ENCODE measurements around the gene DUSP16.
"Not testable (repeated sequence)": the region's sequence is repeated elsewhere in the genome, so short reads cannot be mapped to it uniquely, and the experiment has no call there.

The DUSP16 gene

DNA sequence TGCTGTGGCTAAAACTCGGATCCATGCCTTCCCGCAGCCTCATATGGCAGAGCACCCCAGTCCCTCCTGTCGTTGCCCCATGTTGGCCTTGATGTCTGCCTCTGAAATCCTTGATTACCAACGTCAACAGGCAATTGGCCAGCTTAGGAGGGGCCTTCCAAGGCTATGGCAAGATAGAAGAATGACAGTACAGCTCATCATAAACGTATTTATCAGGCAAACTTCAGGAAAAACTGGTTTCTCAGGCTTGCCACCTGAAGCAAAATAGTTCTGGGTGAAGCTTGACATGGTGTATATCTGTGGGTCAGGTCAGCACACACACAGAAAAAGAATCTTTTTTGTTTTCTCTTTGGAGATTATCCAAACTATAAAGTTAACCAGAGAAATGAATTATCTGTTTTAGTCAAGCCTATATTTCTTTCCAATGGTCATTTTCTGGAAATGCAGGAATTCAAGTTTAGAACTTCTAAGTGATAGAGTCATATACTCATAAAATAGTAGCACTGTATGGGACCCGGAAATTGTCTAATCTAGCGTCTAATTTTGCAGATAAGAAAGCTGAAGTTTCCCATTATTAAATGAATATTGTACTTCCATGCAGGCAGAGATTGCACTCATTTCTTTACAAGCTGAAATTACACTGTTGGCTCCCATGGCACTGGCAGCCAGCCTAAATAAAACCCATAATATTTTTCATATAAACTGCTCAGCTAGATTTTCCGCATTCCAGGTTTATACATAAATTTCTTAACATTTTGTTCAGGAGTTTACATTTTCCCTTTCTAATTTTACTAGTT is 24.4 kb upstream of the DUSP16 start:
- intact Hi-C loops (cut with DNase I) = no loop called here
- no peak for DNase-seq

DNA sequence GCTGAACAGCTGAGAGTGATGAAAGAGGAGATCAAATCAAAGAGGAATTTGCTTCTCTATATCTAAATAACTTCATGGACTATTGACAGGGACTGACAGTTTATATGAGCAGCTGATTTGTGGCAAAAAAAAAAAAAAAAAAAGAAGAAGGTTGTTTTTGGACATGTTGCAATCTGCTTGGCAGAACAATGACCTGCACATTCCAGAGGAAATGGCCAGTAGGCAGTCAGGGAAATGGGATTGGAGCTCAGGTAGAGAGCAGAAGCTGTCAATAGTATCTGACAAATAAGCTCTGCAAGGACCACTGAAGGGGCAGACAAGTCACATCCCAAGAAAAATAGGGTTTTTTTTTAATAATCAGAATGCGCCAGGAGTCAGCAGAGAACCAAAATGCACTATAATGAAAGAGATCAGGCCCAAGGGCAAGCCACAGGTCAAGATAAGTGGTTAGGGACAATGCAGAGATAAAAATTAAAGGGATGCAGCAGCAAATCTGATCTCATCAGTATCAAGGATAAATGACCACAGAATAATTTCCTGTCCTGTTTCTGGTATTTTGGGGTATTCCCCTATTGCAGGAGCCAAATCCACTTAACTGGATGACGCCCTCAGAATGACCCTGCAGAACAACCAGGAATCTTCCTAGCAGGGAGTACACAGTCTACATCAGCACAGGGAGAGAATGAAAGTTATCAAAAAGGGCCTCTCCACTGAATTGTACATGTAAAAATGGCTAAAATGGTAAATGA is 22.6 kb upstream of the DUSP16 start:
- intact Hi-C loops (cut with DNase I) = no loop called here
- DNase-seq = no peak

DNA sequence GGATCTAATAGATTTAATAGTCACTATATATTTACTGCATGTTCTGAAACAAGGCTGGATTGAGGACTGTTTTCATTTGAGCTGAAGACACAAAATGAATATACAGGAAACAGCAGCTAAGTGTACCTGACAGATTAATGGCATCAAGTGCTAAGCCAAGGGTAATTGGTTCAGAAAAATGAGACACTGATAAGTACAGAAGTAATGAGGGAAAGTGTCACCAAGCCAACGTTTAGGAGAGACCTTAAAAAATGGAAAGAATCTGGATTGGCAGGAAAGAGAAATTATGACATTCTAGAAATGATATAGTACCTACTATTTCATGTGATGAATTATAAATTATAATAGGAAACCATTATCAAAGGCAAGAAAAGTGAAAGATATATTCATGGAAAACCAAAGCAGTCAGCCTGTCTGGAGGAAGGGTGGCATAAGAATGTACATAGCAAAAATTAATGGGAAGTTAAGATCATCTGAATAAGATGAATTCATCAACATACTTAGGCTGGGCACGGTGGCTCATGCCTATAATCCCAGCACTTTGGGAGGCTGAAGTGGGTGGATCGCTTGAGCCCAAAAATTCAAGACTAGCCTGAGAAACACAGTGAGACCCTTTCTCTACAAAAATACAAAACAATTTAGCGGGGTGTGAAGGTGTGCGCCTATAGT is 21.0 kb upstream of the DUSP16 start:
- DNase-seq = no peak
- intact Hi-C loops (cut with DNase I) = no loop called here

DNA sequence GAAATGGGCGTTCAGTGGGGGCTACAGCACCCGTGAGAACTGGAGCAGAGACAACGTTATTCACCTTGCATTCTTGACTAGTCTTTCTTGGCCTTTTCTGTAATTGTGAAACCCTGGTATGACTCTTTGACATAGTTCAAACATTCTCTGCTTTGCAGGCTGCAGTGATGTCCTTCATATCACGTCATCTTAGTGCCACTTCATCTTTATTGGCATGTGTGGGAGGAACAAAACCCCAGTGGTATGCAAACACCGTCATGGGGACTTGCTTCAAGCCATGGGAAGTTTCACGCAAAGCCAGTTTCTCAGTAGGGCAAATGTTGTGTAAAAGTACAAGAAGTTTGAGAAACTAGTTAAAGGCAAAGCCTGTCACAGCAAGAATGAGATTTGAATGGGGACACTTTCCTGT is 20.2 kb upstream of the DUSP16 start:
- DNase-seq = no peak
- intact Hi-C loops (cut with DNase I) = no loop called here

DNA sequence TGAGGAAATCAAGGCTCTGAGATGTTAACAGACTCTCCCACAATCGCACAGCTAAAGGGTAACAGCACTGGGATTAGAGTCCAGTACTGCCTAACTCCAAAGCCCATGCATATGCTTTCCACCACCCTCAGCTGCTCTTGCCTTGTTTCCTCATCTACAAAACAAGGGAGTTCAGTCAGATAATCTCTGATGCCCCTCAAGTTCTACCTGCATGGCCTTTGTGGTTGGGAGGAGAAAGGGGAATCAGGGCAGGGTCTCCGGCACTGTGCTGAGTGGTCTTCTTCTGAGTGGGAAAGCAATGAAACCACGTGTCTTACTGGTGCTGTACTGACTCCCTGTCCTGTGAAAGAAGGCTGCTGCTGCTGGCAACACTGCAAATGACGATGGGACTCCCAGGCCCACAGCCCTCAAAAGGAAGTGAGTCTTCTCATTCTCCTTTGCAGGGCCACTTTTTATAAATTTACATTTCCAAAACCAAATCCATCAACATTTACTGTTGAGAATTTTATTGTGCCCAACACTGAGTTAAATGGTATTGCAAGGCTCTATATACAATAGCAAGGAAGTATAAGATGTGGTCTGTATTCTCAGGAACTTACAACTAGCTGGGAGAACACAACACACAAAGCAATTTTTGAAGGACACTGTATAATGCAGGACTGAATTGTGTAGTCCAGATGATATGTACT is 19.7 kb upstream of the DUSP16 start:
- no peak for DNase-seq
- intact Hi-C loops (cut with DNase I) = no loop called here

DNA sequence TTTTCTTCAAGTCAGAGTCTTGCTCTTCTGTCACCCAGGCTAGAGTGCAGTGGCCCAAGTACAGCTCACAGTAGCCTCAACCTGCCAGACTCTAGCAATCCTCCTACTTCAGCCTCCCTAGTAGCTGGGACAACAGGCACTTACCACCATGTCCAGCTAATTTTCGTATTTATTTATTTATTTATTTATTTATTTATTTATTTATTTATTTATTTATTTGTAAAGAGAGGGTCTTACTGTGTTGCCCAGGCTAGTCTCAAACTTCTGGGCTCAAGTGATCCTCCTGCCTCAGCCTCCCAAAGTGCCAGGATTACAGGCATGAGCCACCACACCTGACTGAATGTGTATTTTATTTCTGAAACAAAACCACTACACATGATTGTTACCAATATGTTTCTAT is 18.1 kb upstream of the DUSP16 start:
- intact Hi-C loops (cut with DNase I); DNase-seq: not testable (repeated sequence)

DNA sequence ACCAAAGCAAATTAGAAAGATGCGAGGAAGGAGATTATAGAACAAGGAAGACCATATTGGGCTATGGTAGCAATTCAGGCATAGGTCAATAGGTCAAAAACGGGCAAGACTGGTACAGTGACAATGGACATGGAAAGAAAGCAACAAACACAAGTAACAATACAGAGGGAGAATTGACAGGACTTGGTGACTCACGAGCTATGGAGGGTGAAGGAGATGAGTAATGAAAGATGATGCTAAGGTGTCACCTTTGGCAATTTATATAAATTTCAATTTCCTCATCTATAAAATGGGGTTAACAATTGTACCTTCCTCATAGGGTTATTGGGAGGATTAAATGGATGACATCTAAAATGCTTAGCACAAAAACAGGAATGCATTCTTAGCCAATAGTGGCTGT is 15.1 kb upstream of the DUSP16 start:
- intact Hi-C loops (cut with DNase I) = no loop called here
- no peak for DNase-seq

DNA sequence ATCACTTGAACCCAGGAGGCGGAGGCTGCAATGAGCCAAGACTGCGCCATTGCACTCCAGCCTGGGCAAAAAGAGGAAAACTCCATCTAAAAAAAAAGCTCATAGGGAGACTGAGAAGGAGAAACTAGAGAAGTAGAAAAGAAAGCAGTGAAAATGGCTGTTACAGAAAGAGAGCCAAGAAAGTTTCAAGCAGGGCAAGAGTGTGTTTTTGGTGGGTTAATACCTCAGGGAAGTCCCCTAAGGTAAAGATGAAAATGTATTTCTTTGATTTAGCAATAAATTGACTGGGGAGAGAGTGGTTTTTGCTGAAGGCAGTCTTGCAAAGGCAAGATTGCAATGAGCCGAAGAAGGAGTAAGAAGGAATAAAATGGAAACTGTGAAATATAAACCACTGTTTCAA is 10.0 kb upstream of the DUSP16 start:
- no peak for DNase-seq
- intact Hi-C loops (cut with DNase I) = no loop called here

DNA sequence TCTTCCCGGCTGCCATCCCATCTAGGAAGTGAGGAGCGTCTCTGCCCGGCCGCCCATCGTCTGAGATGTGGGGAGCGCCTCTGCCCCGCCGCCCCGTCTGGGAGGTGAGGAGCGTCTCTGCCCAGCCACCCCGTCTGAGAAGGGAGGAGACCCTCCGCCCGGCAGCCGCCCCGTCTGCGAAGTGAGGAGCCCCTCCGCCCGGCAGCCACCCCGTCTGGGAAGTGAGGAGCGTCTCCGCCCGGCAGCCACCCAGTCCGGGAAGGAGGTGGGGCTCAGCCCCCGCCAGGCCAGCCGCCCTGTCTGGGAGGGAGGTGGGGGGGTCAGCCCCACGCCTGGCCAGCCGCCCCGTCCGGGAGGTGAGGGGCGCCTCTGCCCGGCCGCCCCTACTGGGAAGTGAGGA is 3.3 kb upstream of the DUSP16 start:
- DNase-seq; intact Hi-C loops (cut with DNase I): not testable (repeated sequence)

DNA sequence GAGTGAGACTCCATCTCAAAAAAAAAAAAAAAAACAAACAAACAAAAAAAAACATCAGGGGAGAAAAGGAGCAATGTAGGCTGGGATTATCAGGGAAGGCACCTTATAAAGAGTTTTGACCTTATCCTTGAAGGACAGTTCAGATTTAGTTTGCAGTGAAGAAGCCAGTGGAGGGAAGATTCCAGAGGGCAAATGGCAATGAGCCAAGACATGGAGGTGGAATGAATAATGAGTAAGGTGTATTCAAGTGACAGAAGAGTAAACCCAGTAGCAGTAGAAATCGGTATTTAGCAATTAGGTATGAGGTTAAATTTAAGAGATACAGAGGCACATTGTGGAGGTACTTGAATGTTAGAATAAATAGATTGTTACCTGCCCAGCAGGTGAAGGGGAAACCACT is 2.2 kb upstream of the DUSP16 start:
- DNase-seq = no peak
- intact Hi-C loops (cut with DNase I) = loop anchor here (5.0 kb wide), 5 partner anchors 43 to 152 kb away; partner anchors contain the start of genes CDKN1B, CREBL2 and GPR19

DNA sequence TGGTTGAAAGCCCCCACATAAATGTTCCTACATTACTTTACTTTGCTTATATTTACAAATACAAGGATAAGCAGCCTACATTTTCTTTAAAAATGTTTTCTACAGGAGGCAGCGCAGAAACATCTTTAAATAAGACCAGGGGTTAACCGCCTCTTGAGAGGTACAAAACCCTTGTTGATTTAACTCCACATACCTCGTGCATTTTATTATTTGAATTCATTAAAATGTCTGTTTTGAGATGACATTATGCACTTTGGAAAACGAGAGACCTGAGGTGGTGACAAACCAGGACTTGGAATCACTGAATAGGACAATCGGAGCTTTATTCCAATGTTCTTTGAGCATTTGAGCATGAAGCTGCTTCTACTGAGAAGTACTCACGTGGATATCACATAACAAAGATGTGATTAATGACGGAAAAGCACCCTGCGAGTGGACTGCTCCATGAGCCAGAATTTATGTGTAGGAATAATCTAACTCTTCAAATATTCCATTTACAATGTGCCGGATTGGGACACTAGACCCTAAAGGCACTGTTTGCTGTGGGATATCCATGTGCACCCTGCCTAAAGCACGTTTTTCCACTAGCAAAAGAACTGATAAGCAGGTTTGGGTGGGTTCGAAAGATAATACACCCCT is 746 bp upstream of the DUSP16 start:
- intact Hi-C loops (cut with DNase I) = loop anchor here (2.0 to 5.0 kb wide), 6 partner anchors 41 to 187 kb away; partner anchors contain the start of genes CDKN1B, CREBL2 and GPR19
- DNase-seq = peak in 3 of 42 donors; percentile 28 to 51 (median 32)

DNA sequence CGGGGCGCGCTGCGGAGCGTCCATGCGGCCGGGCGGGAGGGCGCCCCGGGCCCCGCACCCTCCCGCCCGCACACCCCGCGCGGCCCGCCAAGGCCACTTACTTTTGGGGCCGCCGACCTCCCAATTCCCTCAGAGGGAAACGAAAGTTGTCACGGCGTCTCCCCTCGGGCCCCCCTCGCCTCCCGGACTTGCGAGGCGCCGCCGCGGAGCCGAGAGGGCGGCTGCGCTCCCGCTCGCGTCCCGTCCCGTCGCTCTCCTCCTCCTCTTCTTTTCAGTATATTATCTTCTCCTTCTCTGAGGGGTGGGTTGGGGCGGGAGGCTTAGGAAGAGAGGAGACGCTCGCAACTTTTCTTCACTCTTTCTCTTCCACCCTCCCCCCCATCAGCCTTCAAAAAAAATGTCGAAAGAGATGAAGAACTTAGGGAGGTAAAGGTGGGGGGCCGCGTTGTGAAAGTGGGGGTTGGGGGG is 613 bp downstream of the DUSP16 start:
- intact Hi-C loops (cut with DNase I) = loop anchor here (2.0 to 5.0 kb wide), 6 partner anchors 40 to 185 kb away; partner anchors contain the start of genes CDKN1B, CREBL2 and GPR19
- DNase-seq = peak in 33 of 42 donors; percentile 12 to 71 (median 36)

DNA sequence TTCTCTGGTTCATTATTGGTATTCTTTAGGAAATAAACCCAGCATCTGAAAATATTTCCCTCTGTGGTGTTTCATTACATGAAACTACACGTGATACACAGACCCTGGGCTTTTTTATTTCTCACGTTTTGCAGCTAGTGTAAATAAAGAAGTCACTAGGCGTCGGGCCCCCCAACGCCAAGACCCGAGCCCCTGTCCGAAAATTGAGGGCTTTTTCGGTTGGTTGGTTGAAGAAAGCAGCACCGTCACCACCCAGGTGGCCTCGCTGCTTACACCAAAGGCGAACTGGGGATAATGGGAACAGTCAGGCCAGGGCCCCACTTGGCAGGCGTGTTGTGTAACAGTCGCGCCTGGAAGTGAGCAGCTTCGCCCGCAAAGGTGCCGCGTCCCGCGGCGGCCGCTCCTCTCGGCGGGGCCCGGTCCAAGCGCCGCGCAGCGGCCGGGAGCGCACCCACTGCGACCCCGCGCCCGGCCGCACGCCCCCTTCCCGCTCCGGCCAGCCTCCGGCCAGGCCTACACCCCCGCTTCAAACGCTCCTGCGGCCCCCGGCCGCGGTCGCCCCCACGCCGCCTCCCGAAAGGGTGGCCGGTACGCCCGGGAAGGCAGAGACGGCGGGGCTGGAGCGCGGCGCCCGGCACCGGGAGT is 1.2 kb downstream of the DUSP16 start:
- DNase-seq = peak; percentile 39 to 84 (median 68)
- intact Hi-C loops (cut with DNase I) = loop anchor here (2.0 to 5.0 kb wide), 6 partner anchors 39 to 185 kb away; partner anchors contain the start of genes CDKN1B, CREBL2 and GPR19

DNA sequence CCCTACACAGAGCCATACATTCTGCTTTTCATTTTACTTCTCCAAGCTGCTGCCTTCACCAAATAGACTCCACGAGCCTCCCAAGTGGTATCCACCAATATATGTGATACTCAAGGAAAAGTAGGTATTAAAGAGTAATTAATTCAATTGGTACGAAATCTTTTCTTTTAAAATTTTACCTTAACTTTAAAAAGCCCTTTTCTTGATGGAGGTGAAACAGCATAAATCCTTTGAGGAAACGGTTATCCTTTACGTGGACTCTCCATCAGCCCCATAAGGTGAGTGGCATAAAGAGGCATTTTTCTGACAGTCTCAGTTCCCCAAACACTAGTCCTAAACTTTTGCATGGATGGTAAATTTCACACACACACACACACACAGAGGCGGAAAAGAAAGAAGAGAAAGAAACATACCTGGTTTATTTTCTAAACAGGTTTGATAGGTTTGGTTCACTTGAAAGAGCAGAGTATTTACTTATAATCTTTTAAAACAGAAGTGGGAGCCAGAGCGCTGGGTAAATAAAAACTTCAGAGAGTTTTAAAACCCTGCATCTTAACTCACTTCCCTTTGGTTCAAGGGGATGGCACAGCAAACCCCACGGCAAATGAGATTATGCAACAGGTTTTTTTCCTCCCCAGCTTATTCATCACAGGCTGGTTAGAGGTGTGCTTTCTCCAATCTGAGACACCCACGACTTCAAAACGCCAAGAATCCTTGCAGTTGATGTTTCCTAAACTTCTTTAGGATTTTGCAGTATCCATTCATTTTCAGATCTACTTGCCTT is 1.9 kb downstream of the DUSP16 start:
- DNase-seq = peak in 26 of 42 donors; percentile 10 to 80 (median 40)
- intact Hi-C loops (cut with DNase I) = loop anchor here (5.0 kb wide), 5 partner anchors 38 to 157 kb away; partner anchors contain the start of genes CDKN1B, CREBL2 and GPR19

DNA sequence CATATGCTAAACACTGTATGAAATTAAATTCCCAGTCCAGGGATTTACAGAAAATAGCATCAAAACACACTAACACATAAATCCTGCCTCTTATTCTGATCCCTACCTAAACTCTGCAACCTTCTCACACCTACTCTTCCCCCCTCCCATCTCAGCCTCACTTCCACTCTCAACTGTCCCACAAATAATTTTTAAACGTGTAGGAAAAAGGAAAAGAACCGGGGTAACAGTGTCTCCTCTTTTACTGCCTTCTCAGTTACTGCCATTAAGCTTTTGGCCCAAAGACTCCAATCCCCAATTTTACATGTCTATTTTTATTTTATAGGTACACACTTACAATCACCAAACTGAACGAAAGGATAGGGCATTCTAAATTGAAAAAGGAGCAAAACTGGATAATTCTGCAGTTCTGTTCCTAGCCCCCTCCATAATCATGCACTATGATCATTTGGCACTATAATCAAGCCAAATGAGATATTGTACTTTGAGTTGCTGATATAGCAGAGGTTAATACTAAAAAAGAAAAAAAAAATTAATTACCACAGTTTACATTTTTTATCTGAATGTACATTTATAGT is 2.9 kb downstream of the DUSP16 start:
- no peak for DNase-seq
- intact Hi-C loops (cut with DNase I) = loop anchor here (5.0 kb wide), 5 partner anchors 38 to 157 kb away; partner anchors contain the start of genes CDKN1B, CREBL2 and GPR19

DNA sequence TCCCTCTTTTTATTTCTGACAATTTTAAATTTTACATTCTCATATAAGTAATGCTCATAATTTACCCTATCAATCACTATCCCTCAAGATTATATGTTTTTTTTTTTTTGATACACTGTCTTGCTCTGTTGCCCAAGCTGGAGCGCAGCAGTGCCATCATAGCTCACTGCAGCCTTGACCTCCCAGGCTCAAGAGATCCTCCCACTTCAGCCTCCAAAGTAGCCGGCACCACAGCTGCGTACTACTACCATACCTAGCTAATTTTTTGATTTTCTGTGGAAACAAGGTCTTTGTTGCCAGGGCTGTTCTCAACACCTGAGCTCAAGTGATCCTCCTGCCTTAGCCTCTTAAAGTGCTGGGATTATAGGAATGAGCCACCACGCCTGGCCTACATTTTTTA is 4.4 kb downstream of the DUSP16 start:
- intact Hi-C loops (cut with DNase I) = no loop called here
- no peak for DNase-seq

DNA sequence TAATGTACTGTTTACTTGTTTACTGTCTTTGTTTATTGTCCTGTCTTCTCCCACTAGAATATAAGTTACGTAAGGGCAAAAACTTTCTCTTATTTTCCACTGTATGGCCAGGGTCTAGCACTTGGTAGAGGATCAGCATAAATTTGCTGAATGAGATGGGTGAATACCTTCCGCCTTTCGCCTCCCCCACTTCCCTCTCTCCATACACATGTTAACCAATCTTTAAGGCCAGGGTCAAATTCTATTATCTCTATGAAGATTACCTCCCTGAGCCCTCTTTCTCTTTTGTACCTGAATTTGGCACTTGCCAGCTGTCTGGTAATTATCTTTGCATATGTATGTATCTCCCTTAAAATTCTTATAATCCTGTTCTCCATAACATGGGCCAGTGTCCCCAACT is 4.9 kb downstream of the DUSP16 start:
- intact Hi-C loops (cut with DNase I) = no loop called here
- no peak for DNase-seq
